DND-41 (cell line): ENCODE measurements around the gene GOLIM4.
"Not testable (repeated sequence)": the region's sequence is repeated elsewhere in the genome, so short reads cannot be mapped to it uniquely, and the experiment has no call there.

ENCODE experiments used
- CTCF ChIP-seq: IDR thresholded peaks from 2 replicates; pipeline ENCODE4 v1.5.1; 2012; ENCODE audit warnings: borderline replicate concordance, low read length, moderate library complexity, mild to moderate bottlenecking; ENCODE audit not compliant: poor library complexity, severe bottlenecking; ENCODE audit errors: extremely low read depth
- EZH2 ChIP-seq: IDR thresholded peaks from 3 replicates; pipeline ENCODE4 v1.6.1; 2012; ENCODE audit warnings: borderline replicate concordance, low read depth, mild to moderate bottlenecking, moderate library complexity, low read length, inconsistent platforms; ENCODE audit not compliant: severe bottlenecking

- TF ChIP-seq CTCF, EZH2: not testable (repeated sequence)
Observed at GRCh38 chr3:168011280-168011679, 84.4 kb downstream of the GOLIM4 start.
